HG02884 (cell line): Measurements from ENCODE around the gene DSG3.
"Not testable (repeated sequence)": the region's sequence is repeated elsewhere in the genome, so short reads cannot be mapped to it uniquely, and the experiment has no call there.

Experiments used
- ATAC-seq: cut with Tn5 transposase; IDR thresholded peaks from one replicate; pipeline ENCODE4 v1.9.1; 2021; ENCODE audit warnings: mild to moderate bottlenecking, moderate library complexity; ENCODE audit not compliant: unreplicated experiment

Gene DSG3

DNA sequence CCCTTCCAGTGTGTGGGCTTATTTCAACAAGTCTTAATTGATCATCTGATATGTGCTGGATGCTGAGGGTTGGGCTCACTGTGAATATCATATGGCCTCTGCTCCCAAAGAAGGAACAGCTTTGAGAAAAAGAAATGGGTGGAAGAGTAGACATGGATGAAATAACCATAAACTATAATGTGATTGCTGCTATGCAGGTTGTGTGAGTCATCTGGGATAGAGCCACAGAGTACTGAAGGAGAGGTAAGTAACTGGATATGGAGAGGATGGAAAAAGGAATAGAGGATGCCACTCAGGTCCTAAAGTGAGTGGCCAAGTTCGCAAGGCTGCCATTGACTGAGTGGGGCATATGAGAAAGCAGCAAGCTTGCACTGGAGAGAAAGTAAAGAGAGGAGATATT is 41.8 kb downstream of the DSG3 start:
- ATAC-seq, result no peak

DNA sequence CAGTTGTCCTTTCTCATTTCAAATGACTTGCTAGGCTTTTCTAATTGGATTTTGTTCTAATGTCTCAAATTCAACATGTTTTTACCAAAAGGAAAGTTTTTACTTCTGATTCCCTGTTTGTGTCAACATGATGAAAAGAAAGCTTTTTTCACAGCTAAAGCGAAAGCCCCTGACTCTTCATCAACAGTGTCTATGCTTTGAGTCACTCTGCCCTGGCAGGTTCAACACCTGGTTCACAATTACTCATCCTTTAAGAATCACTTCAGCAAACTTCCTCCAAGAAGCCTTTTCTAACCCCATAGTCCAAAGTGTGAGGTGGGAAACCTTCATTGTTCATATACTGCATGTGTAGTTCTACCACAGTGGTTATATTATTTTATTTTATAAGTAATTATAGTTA is 42.8 kb downstream of the DSG3 start:
- ATAC-seq, result peak; percentile 88

DNA sequence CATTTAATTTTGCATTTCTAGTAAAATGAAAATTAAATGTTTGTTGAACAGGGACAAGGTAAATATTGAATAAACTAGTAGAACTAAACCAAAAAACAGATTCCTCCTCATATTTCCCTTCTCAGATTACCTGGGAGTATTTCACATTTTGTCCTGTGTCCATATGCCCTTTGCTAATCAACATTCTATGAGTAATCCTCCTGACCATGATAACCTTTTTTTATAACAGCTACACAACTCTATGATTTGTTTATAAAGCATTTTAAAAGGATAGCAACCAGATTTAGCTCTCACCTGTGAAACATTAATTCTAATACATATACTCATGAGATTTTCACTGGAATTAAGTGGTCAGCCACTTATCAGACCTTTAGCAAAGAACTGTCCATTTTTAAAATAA is 43.3 kb downstream of the DSG3 start:
- ATAC-seq, result no peak

DNA sequence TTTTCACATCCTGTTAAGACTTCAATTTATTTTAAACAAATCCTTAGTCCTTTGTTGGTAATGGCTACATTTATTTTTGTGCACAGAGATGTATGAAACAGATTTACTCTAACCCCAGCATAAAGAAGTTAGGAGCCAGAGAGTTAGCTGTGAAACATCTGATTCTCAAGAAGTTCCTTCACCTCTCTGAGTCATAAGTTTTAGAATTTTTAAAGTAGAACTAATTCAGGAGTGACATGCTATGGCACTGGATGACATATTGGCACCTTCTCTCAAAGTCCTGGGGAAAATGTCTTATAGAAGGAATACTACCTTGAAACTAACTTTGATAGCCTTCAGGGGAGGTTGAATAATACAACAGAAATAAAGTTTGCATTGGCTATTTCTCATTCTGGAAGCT is 44.0 kb downstream of the DSG3 start:
- ATAC-seq, result no peak

DNA sequence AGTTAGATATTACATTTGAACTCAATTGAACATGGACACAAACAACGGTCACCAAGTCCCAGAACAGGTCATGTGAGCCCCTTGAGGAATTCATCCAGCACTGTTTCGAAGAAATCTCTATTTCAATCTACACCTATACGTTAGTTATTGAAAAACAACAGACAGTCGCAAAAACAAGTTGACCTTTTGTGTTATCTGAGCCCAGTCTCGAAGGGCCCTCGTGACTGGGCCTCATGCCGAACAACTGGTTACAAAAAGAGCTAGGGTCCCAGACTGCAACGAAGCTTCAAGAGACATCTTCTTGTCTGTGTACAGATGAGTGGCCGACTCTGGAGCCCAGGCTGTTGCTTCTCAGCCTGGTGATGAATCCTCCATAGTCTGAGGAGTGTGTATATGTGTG is 45.1 kb downstream of the DSG3 start:
- ATAC-seq, result no peak

DNA sequence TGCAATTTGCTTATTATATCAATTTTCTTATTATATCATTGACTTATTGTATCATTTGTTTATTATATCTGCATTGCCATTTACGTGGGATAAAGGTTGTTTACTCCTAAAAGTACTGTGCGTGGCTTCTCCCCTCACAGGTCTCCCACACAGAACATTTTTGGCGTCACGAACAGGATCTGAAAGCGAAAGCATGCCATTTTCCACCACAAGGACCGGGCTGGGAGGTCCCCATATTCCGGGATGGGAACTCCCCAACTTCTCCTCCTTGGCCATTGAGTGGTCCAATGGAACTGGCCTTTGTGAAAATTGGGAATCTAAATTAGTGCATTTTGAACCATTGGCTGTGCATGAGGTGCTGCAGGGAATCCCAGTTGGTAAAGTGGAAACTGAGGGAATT is 45.6 kb downstream of the DSG3 start:
- ATAC-seq, result no peak

DNA sequence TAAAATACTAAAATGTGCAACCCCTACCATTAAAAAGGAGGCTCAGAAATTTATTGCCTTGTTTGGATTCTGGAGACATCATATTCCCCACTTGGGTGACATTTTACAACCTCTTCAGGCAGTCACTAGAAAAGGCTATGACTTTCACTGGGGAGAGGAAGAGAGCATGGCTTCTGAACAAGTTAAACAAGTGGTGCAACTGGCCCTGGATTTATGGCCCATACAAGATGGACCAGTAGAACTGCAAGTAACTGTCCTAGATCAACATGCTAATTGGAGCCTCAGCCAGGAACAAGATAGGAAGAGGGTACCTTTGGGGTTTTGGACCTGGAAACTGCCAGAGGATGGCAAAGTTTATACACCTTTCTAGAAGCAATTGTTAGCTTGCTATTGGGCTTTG is 46.4 kb downstream of the DSG3 start:
- ATAC-seq, result no peak

DNA sequence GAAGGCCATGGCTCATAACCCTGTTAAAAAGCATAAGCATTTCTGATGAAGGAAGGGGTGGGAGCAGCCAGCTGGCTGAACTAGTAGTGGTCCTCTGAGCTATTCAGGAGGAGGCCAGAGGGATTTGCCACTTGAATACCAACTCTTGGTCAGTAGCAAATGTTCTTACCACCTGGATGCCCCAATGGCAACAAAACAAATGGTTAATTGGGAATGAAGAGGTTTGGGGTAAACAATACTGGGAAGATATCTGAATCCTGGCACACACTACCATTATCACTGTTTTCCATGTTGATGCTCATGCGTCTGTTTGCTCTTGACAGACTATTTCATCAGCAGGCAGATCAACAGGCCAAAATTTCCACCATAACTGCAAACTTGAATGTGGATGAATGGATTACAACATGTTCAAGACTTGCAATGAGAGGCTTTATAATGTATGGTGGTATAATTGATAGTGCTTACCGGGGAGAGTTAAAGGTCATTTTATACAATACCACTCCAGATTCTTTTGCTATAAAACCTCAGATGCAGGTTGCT is 47.2 kb downstream of the DSG3 start:
- not testable (repeated sequence) for ATAC-seq

DNA sequence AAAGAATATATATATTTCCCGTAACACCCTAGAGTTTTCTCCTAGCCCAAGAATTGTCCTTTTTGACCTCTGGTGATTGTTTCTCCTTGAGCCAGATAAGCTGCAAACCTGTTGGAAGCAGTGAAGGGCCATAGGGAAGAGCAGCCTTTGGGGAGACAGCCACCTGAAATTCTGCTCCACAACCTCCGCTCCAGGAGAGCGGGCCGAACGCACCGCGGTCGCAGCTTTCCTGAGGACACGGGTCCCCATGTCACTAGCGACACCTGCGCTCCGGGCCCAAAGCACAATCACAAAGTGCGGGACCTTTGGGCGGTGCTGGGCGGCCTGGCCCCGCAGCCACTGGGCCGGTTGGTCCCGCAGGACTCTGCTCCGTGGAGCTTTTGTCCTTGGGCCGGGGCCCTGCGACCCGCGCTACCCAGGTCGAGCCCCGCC is 49.9 kb downstream of the DSG3 start:
- peak; percentile 1 for ATAC-seq

DNA sequence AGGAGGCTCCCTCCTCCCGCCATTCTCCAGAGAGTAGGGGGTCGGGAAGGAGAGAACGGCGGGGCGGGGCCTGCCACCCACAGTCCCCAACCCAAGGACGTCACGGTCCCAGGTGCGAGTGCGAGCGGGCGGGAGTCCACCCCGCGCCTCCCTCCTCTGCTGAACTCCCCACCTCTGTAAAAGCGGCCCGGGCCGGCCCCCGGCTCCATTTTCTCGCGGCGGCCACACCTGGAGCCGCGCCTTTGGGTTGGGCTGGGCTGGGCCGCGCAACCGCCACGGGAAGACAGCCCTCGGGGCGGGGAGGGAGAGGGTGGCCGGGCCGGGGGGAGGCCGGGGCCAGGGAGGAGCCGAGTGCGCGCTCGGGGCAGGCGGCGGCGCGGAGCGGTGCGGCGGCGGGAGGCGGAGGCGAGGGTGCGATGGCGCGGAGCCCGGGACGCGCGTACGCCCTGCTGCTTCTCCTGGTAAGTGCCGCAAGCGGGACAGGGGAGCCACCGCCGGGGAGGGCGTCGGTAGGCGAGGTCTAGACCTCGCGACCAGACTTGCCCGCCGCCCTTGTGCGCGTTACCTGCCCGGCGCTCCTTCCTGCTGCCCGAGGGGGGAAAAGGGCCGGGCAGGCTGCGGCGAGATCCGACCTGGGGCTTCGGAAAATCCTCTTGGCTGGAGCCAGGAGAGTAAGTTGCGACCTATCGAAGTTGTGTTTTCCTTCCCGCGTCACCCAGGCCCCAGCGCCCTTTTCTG is 50.5 kb downstream of the DSG3 start, which contains the start of gene DSG2:
Gene DSG2, plus strand, starts transcription at position 342 of the 738 bp plus-strand sequence. Its CDS starts 75 bp downstream, at position 417.
- peak; percentile 37 for ATAC-seq

DNA sequence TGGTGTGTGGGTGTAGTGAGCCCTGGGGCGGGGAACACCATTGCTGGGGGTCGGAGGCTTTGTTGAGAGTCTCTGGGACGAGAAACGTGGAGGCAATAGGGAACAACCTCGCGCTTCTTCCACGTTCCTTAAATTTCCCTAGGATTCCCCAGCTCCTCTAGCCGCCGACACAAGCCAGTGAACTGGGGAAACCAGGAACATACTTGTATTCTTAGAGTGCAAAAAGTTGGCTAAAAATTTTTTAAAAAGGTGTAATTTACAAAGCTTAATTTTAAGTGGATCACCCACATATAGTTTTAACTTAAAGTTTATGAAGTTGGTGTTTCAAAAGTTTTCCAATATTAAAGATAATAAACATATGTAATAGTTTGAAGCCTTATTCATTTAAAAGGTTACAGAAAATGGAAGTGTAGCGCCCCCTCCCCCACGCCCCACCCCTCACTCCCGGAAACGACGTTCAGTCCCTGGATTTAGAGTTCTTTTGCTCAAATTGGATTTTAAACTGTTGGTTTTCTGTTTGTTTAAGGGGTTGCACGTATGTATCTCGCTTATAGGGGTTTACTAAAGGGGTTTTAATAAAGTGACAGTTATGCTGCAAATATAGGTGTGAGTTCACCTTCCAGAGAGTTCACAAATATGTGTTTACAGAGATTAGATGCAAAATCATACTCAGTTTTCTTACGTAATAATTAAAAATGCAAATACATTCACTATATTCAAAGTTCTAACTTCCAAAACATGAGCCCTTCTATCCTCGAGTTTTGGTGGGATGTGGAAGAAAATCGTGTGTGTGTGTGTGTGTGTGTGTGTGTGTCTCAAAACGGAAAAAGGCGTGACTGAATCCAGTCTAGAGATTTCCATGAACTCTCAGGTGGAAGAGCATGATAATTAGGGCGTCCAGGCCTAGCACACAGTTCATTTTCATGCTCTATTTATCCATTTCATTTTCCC is 51.3 kb downstream of the DSG3 start:
- ATAC-seq, result peak; percentile 25

DNA sequence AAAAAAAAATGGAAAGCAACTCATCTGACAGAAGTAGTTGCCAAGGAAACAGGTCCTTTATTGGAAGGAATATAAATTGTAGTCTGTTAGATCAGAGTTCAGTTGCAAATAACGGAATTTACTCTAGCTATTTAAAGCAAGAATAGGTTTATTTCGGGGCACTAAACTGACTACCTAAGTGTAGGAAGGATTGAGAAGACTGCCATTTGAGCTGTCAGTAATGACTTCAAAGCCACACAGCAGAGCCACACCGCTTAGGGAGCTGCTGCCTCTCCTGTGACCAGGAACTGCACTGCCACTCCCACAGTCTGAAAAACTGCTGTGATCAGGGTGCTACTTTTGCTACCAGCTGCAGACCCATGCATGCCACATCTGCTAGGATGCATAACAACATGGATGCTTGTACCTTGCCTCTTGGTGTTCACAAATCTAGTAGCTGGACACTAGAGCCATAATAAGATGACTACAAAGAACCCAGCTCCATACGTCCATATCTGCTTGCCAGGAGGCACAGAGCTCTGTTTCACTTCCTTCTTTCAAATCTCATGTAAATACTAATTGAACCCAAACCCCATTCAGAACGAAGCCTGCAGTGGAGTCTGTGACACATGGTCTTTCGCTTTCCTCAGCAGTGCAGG is 52.6 kb downstream of the DSG3 start:
- ATAC-seq, result peak; percentile 76

DNA sequence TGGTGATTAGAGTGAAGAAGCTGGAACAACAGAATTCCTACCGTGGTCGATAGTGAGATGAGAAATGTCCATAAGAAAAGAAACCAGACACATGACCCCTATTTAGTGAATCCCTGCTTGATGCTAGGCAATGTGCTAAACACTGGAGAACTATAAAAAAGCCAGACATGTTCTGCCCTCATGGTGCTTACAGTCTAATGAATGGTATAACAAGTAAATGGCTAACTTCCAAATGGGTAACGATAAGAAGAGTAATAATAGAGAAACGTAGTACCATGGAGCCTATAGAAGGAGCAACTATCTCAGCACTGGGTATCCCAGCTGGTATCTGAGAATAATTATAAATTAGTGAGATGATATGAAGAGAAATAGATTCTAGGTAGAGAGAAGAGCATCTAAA is 55.5 kb downstream of the DSG3 start:
- no peak for ATAC-seq

DNA sequence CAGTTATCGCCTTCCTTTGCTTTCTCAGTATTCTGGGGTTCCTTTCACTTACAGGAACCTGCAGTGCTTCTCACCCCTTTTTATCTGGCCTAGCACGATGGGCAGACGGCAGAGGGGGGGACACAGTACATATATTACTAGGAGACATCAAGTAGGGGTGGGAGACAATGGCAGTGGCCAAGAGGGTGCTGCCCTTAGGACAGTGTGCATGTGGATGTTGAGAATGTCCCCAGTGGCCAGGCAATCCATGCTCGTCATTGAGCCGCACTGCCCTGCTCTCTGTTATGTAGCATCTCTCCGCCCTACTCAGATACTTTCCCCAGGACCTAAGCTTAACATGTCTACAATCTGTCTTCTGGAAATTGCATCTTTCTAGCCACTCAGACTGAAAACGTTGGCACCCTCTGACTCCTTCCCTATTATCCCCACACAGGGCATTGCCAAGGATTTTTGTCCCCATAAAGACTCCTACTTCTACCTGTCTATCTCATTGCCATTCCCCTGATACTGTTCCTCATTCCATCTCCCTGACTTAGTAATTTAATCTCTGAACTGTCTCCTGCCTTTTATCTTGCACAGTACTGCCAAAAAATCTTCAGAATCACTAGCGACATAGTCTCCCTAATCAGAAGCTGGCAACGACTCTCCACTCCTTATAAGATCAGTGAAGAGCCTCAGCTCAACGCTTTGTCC is 57.1 kb downstream of the DSG3 start:
- no peak for ATAC-seq

DNA sequence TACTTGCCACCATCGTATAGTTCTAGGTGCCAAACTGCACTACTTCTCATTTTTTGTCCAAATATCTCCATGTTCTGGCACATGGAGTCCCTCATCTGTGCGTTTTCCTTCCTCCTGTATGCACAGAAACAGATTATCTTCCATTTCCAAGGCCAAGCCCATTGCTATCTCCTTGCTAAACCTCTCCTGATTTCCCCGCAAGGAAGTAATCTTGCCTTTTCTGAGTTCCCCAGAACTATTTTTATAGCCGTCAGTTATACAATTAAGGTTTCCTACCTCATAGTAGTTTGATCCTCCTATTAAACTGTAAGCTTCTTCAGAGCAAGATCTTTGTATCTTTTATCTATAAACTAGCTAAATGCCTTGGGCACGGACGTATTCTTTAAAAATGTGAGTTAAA is 57.6 kb downstream of the DSG3 start:
- ATAC-seq, result no peak

DNA sequence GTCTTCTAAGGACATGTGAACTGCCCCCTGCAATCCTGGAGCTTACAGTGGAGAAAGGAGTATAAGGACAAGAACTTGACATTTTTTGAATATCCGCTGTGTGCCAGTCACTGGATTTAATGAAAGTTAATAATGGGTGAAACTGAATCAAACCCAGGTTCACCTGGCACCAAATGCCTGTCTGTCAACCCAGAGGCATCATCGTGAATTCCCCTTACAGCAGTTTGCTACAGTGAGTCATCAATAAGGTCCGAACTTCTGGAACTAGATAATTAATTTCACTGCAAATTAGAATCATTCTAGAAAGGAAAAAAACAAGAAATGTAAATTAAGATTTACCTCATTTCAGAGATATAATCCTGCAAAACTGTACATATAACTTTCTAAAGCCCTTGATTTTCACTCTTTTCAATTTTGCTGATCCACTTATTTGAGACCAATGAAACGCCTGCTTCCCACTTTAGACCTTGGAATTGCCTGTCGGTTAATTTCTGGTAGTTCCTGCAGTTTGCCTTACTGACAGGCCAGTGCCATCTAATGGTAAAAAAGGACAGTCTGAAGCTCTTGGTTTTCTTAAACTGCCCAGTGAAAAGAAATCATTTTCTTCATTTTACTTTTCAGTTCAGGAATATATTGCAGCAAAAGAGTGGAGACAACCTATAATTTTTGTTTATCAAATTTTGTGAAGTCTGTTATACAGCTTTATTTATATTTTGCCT is 58.6 kb downstream of the DSG3 start:
- ATAC-seq, result no peak

DNA sequence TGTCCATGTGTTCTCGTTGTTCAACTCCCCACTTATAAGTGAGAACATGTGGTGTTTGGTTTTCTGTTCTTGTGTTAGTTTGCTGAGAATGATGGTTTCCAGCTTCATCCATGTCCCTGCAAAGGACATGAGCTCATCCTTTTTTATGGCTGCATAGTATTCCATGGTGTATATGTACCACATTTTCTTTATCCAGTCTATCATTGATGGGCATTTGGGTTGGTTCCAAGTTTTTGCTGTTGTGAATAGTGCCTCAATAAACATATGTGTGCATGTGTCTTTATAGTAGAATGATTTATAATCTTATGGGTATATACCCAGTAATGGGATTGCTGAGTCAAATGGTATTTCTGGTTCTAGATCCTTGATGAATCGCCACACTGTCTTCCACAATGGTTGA is 59.6 kb downstream of the DSG3 start:
- not testable (repeated sequence) for ATAC-seq

DNA sequence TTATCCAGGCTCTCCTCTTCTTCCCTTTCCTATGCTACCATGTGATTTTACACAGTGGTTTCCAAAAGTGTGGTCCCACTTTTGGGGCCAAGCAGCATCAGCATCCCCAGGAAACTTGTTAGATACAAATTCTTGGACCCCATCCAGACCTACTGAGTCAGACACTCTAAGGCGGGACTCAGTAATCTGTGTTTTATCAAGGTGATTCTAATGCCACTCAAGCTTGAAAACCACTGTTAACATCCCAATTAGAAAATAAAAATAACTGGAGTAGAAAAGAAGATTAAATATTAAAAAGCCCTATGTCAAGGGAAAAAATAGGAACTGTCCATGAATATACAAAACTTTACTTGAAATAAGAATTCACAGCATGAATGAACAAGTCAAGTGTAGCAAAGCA is 61.2 kb downstream of the DSG3 start:
- ATAC-seq, result no peak

DNA sequence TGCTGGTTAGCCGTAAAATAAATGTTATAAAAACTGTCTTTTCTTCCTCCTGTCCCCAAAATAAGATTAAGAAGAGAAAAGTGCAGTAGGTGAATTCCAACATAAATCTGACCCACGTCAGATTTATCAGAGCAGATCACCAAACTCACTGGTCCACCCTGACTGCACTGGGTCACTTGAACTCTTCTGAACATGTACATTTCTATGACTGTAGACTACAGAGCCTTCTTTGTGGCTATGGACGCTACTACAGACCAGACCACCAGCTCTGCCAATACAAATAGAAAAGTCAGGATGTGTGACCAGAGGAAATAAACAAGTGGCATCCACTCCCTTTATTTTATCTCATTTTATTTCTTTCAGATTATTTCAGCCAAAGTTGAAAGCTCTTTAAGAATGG is 62.0 kb downstream of the DSG3 start:
- ATAC-seq, result no peak

DNA sequence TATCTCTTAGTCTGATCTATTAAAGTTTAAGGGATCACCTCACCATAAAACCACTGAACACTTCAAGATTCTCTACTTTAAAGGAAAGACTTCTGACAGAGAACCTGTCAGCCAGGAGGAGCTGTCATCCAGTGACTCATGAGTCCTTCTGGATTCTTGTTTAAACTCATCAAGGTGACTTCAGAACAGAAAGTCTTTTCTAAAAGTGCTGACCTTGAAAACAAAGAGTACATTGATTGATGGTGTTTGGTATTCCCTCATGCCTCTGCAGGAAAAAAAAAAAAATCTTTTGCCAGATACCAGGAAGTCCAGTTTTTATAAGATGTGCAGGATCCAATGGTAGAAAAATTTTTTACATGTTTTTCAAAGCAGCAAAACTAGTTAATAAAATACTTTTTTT is 62.8 kb downstream of the DSG3 start:
- ATAC-seq, result no peak
